ENCODE results near the gene PLA2G2C. TPM values are rescaled to one million over a fixed set of nuclear protein-coding genes. Genes with fewer than 3 reads are reported as not detected.
"Not testable (repeated sequence)": the region's sequence is repeated elsewhere in the genome, so short reads cannot be mapped to it uniquely, and the experiment has no call there.

Gene PLA2G2C
- total RNA-seq, 1 donor = not detected

GRCh38 chr1:20228314-20228825 is 42.1 kb upstream of the PLA2G2C start:
- DNase-seq (ENCODE audit: low read depth) = no peak
- TF ChIP-seq CTCF (IDR thresholded peaks at IDR 0.05; ENCODE audit: insufficient read depth, low read length) = no peak
- H3K4me3 ChIP-seq (ENCODE audit: low read depth, low read length) = no peak overlapping the region

GRCh38 chr1:20227704-20228103 is 41.4 kb upstream of the PLA2G2C start:
- H3K4me3 ChIP-seq (ENCODE audit: low read depth, low read length) = no peak overlapping the region
- DNase-seq (ENCODE audit: low read depth) = no peak
- TF ChIP-seq CTCF (IDR thresholded peaks at IDR 0.05; ENCODE audit: insufficient read depth, low read length) = no peak

- no peak for TF ChIP-seq CTCF (IDR thresholded peaks at IDR 0.05; ENCODE audit: insufficient read depth, low read length)
These were observed 38.2 kb upstream of the PLA2G2C start for GRCh38 chr1:20224546-20224945.

GRCh38 chr1:20223551-20224419 is 37.5 kb upstream of the PLA2G2C start:
- TF ChIP-seq CTCF (IDR thresholded peaks at IDR 0.05; ENCODE audit: insufficient read depth, low read length) = no peak
- DNase-seq (ENCODE audit: low read depth) = no peak
- no peak overlapping the region for H3K4me3 ChIP-seq (ENCODE audit: low read depth, low read length)

More at GRCh38 chr1:20224546-20224945, 38.2 kb upstream of the PLA2G2C start:
- DNase-seq (ENCODE audit: low read depth) = no peak
- H3K4me3 ChIP-seq (ENCODE audit: low read depth, low read length) = no peak overlapping the region

GRCh38 chr1:20223106-20223505 is 36.8 kb upstream of the PLA2G2C start:
- no peak for TF ChIP-seq CTCF (IDR thresholded peaks at IDR 0.05; ENCODE audit: insufficient read depth, low read length)

GRCh38 chr1:20220036-20220435 is 33.7 kb upstream of the PLA2G2C start:
- TF ChIP-seq CTCF (IDR thresholded peaks at IDR 0.05; ENCODE audit: insufficient read depth, low read length) = no peak
- DNase-seq (ENCODE audit: low read depth) = no peak
- no peak overlapping the region for H3K4me3 ChIP-seq (ENCODE audit: low read depth, low read length)

More at GRCh38 chr1:20223106-20223505, 36.8 kb upstream of the PLA2G2C start:
- no peak for DNase-seq (ENCODE audit: low read depth)
- no peak overlapping the region for H3K4me3 ChIP-seq (ENCODE audit: low read depth, low read length)

- H3K4me3 ChIP-seq (ENCODE audit: low read depth, low read length); DNase-seq (ENCODE audit: low read depth): not testable (repeated sequence)
These were observed 32.7 kb upstream of the PLA2G2C start for GRCh38 chr1:20219053-20219452.
